GM23248 (cell line): ENCODE measurements around the gene IRAG1. TPM values are rescaled to one million over a fixed set of nuclear protein-coding genes. Genes with fewer than 3 reads are reported as not detected.

Experiments used
- DNase-seq: peaks from one replicate; pipeline ENCODE4 v3.0.0-alpha.2; 2015
- H2AFZ ChIP-seq: fragments of 200-600 bp; sonication (generic); 2 replicates; pipeline ENCODE4 v1.6.1; 2016; ENCODE audit warnings: antibody characterized with exemption
- H3F3A ChIP-seq: fragments of 200-600 bp; sonication (generic); 2 replicates; pipeline ENCODE4 v1.6.1; 2016; ENCODE audit warnings: mild to moderate bottlenecking, antibody characterized with exemption, mixed run types; ENCODE audit not compliant: insufficient read depth
- H3K27ac ChIP-seq: fragments of 200-600 bp; sonication (generic); 2 replicates; pipeline ENCODE4 v1.5.1; 2016; ENCODE audit warnings: mild to moderate bottlenecking
- H3K27me3 ChIP-seq: fragments of 200-600 bp; sonication (generic); replicated peaks from 2 replicates; pipeline ENCODE4 v1.6.1; 2016; ENCODE audit warnings: mild to moderate bottlenecking; ENCODE audit not compliant: insufficient read depth
- H3K36me3 ChIP-seq: fragments of 200-600 bp; sonication (generic); 2 replicates; pipeline ENCODE4 v1.6.1; 2016; ENCODE audit warnings: low read depth, mild to moderate bottlenecking
- H3K4me1 ChIP-seq: fragments of 200-600 bp; sonication (generic); 2 replicates; pipeline ENCODE4 v1.6.1; 2016; ENCODE audit warnings: mild to moderate bottlenecking; ENCODE audit not compliant: insufficient read depth
- H3K4me2 ChIP-seq: fragments of 200-600 bp; sonication (generic); one replicate; pipeline ENCODE4 v1.6.1; 2016; ENCODE audit warnings: mild to moderate bottlenecking; ENCODE audit not compliant: unreplicated experiment
- H3K4me3 ChIP-seq: fragments of 200-600 bp; sonication (generic); 2 replicates; pipeline ENCODE4 v1.5.1; 2016; ENCODE audit warnings: mild to moderate bottlenecking
- H3K79me2 ChIP-seq: fragments of 200-600 bp; sonication (generic); 2 replicates; pipeline ENCODE4 v1.6.1; 2016; ENCODE audit warnings: mild to moderate bottlenecking; ENCODE audit not compliant: insufficient read depth
- H3K9ac ChIP-seq: fragments of 200-600 bp; sonication (generic); 2 replicates; pipeline ENCODE4 v1.6.1; 2016; ENCODE audit warnings: mild to moderate bottlenecking
- H3K9me2 ChIP-seq: fragments of 200-600 bp; sonication (generic); 2 replicates; pipeline ENCODE4 v1.6.1; 2016; ENCODE audit warnings: mixed run types, mild to moderate bottlenecking, moderate library complexity; ENCODE audit not compliant: insufficient read depth
- H3K9me3 ChIP-seq: fragments of 200-600 bp; sonication (generic); one replicate; pipeline ENCODE4 v1.6.1; 2017; ENCODE audit warnings: low read depth
- H4K20me1 ChIP-seq: fragments of 200-600 bp; sonication (generic); 2 replicates; pipeline ENCODE4 v1.6.0; 2016; ENCODE audit not compliant: insufficient read depth
- EZH2 ChIP-seq: fragments of 200-600 bp; sonication (generic); IDR thresholded peaks from 2 replicates; pipeline ENCODE4 v1.6.1; 2018; ENCODE audit warnings: antibody characterized with exemption, mild to moderate bottlenecking; ENCODE audit not compliant: insufficient read depth, poor library complexity, severe bottlenecking
- EZH2phosphoT487 ChIP-seq: fragments of 200-600 bp; sonication (generic); IDR thresholded peaks from 2 replicates; pipeline ENCODE4 v1.6.1; 2018; ENCODE audit warnings: antibody characterized with exemption, moderate library complexity, mild to moderate bottlenecking, low read depth; ENCODE audit not compliant: insufficient read depth
- WGBS, 2 experiments: methylation state at CpG; one replicate each; pipeline ENCODE4 v1.1.6; 2015 to 2017; ENCODE audit warnings: low lambda C conversion rate in 2 of 2, low coverage in 1 of 2; ENCODE audit errors: missing lambda C conversion rate in 2 of 2; 5-methylcytosine and 5-hydroxymethylcytosine counted together
- in situ Hi-C: fragments of 300-500 bp; cut with MboI; formaldehyde crosslinking; loops from 2 replicates; pipeline ENCODE4 v1.15.0; 2020
- polyA plus RNA-seq: library from polyadenylated mRNA; unstranded; fragments of >200 nt; fragmentation: Nextera tagmentation; extraction: Ambion mirVana; gene quantifications from 2 replicates; pipeline ENCODE4 v1.2.1, GENCODE V29; 2016
- total RNA-seq: library from RNA; depleted of rRNA; stranded (reverse); fragments of >200 nt; shearing (Covaris generic); gene quantifications from 2 replicates; pipeline ENCODE4 v1.2.3, GENCODE V29; 2014

The IRAG1 gene
- total and polyA plus RNA-seq, 2 experiments from 2014 or later: 5.3 to 6.7 TPM

GRCh38 chr11:10664496-10664895, 29.1 kb downstream of the IRAG1 start:
- Histone ChIP-seq H3F3A (peaks cover 43% of the 10 kb centered on the region), H3K9me3 (no peaks in the 10 kb centered on the region), H3K9ac (no peak overlapping the region), H3K27ac (no peak overlapping the region), H3K27me3 (no peaks in the 10 kb centered on the region), H3K4me1 (peaks cover 43% of the 10 kb centered on the region), H2AFZ (no peak overlapping the region), H3K9me2 (no peaks in the 10 kb centered on the region), H3K79me2 (no peaks in the 10 kb centered on the region), H4K20me1 (no peaks in the 10 kb centered on the region), H3K4me3 (no peak overlapping the region), H3K36me3 (no peaks in the 10 kb centered on the region), H3K4me2 (no peak overlapping the region)
- TF ChIP-seq EZH2: no peak
- no peak for TF ChIP-seq EZH2phosphoT487
- no peak for DNase-seq
- 94 to 100% methylated on average over 1 of the region's 1 CpG for WGBS, 2 experiments
- in situ Hi-C loops: no loop called here

DNA sequence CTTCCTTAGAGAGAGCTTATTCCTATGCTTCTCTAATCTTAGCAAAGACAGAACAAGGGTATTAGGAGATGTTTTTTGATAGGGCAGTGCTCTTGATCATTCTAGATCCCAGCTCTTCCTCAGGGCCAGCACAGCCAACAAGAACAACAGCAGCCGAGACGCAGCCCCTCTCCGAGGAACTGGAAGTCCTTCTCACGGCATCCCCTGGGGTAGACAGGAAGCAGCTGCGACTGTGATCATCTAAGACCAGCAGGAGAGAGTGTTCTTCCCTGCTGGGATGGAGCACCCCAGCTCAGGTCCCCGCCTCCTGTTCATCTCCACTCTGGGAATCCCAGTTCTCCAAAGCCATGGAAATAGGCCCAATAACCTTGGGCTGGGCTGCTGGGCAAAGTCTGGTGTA, 29.6 kb downstream of the IRAG1 start:
- no peaks in the 10 kb centered on the region for H3K9me3 ChIP-seq
- no peaks in the 10 kb centered on the region for H3K27me3 ChIP-seq
- H3K4me3 ChIP-seq: no peak overlapping the region
- no peak overlapping the region for H3K9ac ChIP-seq
- no peaks in the 10 kb centered on the region for H3K9me2 ChIP-seq
- no peaks in the 10 kb centered on the region for H3K36me3 ChIP-seq
- no peaks in the 10 kb centered on the region for H3K79me2 ChIP-seq
- H3K27ac ChIP-seq: no peak overlapping the region
- no peak for DNase-seq
- peaks cover 43% of the 10 kb centered on the region for H3F3A ChIP-seq
- 92 to 97% methylated on average over 6 of the region's 6 CpGs for WGBS, 2 experiments
- no peaks in the 10 kb centered on the region for H4K20me1 ChIP-seq
- no peak overlapping the region for H3K4me2 ChIP-seq
- H2AFZ ChIP-seq: no peak overlapping the region
- in situ Hi-C loops: no loop called here
- peaks cover 43% of the 10 kb centered on the region for H3K4me1 ChIP-seq
- TF ChIP-seq EZH2phosphoT487 (no peak), EZH2 (no peak)

DNA sequence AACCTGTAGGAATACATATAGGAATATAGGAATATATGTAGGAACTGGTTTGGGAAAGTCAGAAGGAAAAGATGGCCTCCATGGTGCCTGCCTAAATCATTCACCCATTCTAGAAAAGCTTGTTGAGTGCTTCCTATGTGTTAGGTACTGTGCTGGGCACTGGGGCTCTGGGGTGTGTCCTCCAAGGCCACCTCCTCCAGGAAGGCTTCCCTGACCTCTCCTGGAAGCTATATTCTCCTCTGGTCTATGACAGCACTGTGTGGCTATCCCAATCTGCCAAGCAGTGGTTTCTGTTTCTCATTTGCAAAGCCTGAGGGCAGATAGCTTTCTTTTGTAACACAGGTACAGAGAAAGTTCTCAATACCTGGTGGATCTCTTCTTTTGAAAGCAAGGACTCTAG, 30.2 kb downstream of the IRAG1 start:
- Histone ChIP-seq H3K27me3 (no peaks in the 10 kb centered on the region), H3K27ac (no peak overlapping the region), H3F3A (peaks cover 43% of the 10 kb centered on the region), H3K79me2 (no peaks in the 10 kb centered on the region), H3K4me2 (no peak overlapping the region), H3K4me1 (peaks cover 43% of the 10 kb centered on the region), H3K36me3 (no peaks in the 10 kb centered on the region), H3K9me2 (no peaks in the 10 kb centered on the region), H3K9ac (no peak overlapping the region), H2AFZ (no peak overlapping the region), H3K9me3 (no peaks in the 10 kb centered on the region), H3K4me3 (no peak overlapping the region), H4K20me1 (no peaks in the 10 kb centered on the region)
- DNase-seq: no peak
- TF ChIP-seq EZH2: no peak
- no peak for TF ChIP-seq EZH2phosphoT487
- in situ Hi-C loops: no loop called here

GRCh38 chr11:10660323-10660722, 33.2 kb downstream of the IRAG1 start:
- TF ChIP-seq EZH2: no peak
- TF ChIP-seq EZH2phosphoT487: no peak
- WGBS, 2 experiments: 82 to 83% methylated on average over 2 of the region's 2 CpGs
- Histone ChIP-seq H3K9me2 (no peaks in the 10 kb centered on the region), H3K79me2 (no peaks in the 10 kb centered on the region), H3K9me3 (no peaks in the 10 kb centered on the region), H3K27ac (peak overlapping the region; percentile 94), H3F3A (peaks cover 29% of the 10 kb centered on the region), H4K20me1 (no peaks in the 10 kb centered on the region), H3K4me2 (no peak overlapping the region), H3K4me3 (no peak overlapping the region), H3K9ac (peak overlapping the region; percentile 62), H3K36me3 (no peaks in the 10 kb centered on the region), H3K4me1 (peaks cover 50% of the 10 kb centered on the region), H3K27me3 (no peaks in the 10 kb centered on the region), H2AFZ (no peak overlapping the region)
- DNase-seq: no peak
- in situ Hi-C loops: no loop called here
